ENCODE results near the gene KIF21B. TPM values are rescaled to one million over a fixed set of nuclear protein-coding genes. Genes with fewer than 3 reads are reported as not detected.

The KIF21B gene
- total and polyA plus RNA-seq, 2 of the 8 experiments (the other 6 are each of a cell fraction or from before 2014, with no cell fraction given), result 10.8 to 26.5 TPM

GRCh38 chr1:201059401-201059800 lies 35.9 kb upstream of the KIF21B start:
- POLR2A ChIA-PET (ENCODE audit: partially characterized antibody), result interaction anchor here (0.7 to 2.4 kb wide), 4 partner anchors 10 to 96 kb away, joined by 3 to 8 read pairs (median 3); no protein-coding TSS in a partner anchor
- no peak overlapping the region for H2BK15ac ChIP-seq (ENCODE audit: low read length)
- WGBS, 2 experiments (ENCODE audit: extremely low coverage in 1 of 2, insufficient coverage in 1 of 2, insufficient read length in 1 of 2, insufficient replicate concordance in 2 of 2, low coverage in 1 of 2, low lambda C conversion rate in 2 of 2, missing lambda C conversion rate in 1 of 2), result 59% methylated on average over 3 of the region's 3 CpGs; no CpG with 5 or more reads in 1 of the 2 experiments

More at GRCh38 chr1:201059401-201059800, 35.9 kb upstream of the KIF21B start:
- Histone ChIP-seq H2BK20ac (ENCODE audit: low read length) (0 out of 2 replicates have a peak overlapping the region, but pooled peaks have one; percentile 15), H3K9ac (replicated peaks in 1 of 4; ENCODE audit: extremely low read depth in 1 of 4, low read depth in 3 of 4, low read length in 3 of 4) (no peak overlapping the region), H3K14ac (ENCODE audit: insufficient read length) (no peak overlapping the region), H3K79me2 (ENCODE audit: control insufficient read depth in 1 of 2, insufficient read depth in 2 of 2, low read length in 2 of 2) (no peaks in the 10 kb centered on the region), H3K4me2 (ENCODE audit: insufficient read depth in 1 of 2, low read depth in 2 of 2, low read length in 2 of 2) (peak overlapping the region in 1 of 2 experiments; percentile 18; a peak in 1 of 4 replicates), H4K91ac (replicated peaks; ENCODE audit: insufficient read length, low read length) (no peak overlapping the region), H3K27ac (ENCODE audit: low read depth, low read length) (no peak overlapping the region), H3K23ac (ENCODE audit: insufficient read length) (no peak overlapping the region), H3K4me3 (ENCODE audit: extremely low read depth in 1 of 4, insufficient read depth in 2 of 4, low read depth in 3 of 4, low read length in 4 of 4) (no peak overlapping the region), H2BK5ac (ENCODE audit: low read depth, low read length) (0 out of 2 replicates have a peak overlapping the region, but pooled peaks have one; percentile 44), H2AFZ (ENCODE audit: low read length) (no peak overlapping the region), H3K4me1 (replicated peaks in 1 of 4; ENCODE audit: control insufficient read depth in 3 of 4, insufficient read depth in 4 of 4, low read length in 3 of 4) (peaks cover 0 to 18% (median 10%) of the 10 kb centered on the region in 4 experiments; a peak in 6 of 7 replicates), H2AK5ac (ENCODE audit: low read depth, low read length) (no peak overlapping the region), H2BK12ac (ENCODE audit: low read depth, low read length) (peak overlapping the region; percentile 2; the same call in 1 of the 2 replicates), H3K9me3 (ENCODE audit: insufficient read depth in 2 of 2, low read depth in 1 of 2, low read length in 1 of 2) (no peaks in the 10 kb centered on the region), H2BK120ac (replicated peaks; ENCODE audit: low read depth, low read length) (no peak overlapping the region), H3K18ac (ENCODE audit: extremely low read depth, low read length) (no peak overlapping the region), H4K5ac (ENCODE audit: insufficient read length, low read depth, low read length) (no peak overlapping the region), H4K8ac (ENCODE audit: extremely low read depth, insufficient read depth, low read length) (no peak overlapping the region), H3K4ac (replicated peaks; ENCODE audit: insufficient read length, low read depth, low read length) (no peak overlapping the region), H3K79me1 (ENCODE audit: low read depth, low read length) (no peaks in the 10 kb centered on the region), H3K36me3 (ENCODE audit: control insufficient read depth in 2 of 4, insufficient read depth in 4 of 4, low read length in 3 of 4) (no peaks in the 10 kb centered on the region), H3K27me3 (replicated peaks in 1 of 4; ENCODE audit: control insufficient read depth in 3 of 4, extremely low read depth in 1 of 4, insufficient read depth in 3 of 4, low read length in 3 of 4) (no peaks in the 10 kb centered on the region), H4K20me1 (replicated peaks in 1 of 2; ENCODE audit: control insufficient read depth in 1 of 2, insufficient read depth in 2 of 2, low read length in 2 of 2) (no peaks in the 10 kb centered on the region), H3K56ac (replicated peaks; ENCODE audit: insufficient read length, low read depth, low read length) (no peak overlapping the region), H3K23me2 (ENCODE audit: low read depth, low read length) (no peaks in the 10 kb centered on the region)
- DNase-seq (ENCODE audit: low read depth in 1 of 2, low spot score in 2 of 2) (no peak), FAIRE-seq (peak; percentile 62)
- TF ChIP-seq NRF1 (IDR thresholded peaks at IDR 0.05; ENCODE audit: low read depth, low read length) (no peak), HDAC6 (IDR thresholded peaks at IDR 0.05; ENCODE audit: low read depth, low read length) (no peak), NANOG (IDR thresholded peaks at IDR 0.05; ENCODE audit: insufficient read depth, low read depth, low read length, poor library complexity, severe bottlenecking) (no peak), SP2 (IDR thresholded peaks at IDR 0.05; ENCODE audit: low read length) (no peak), POLR2A (IDR thresholded peaks at IDR 0.05; ENCODE audit: control extremely low read depth in 1 of 2, low read depth in 2 of 2, low read length in 2 of 2) (no peak), SIX5 (IDR thresholded peaks at IDR 0.05; ENCODE audit: low read depth, low read length) (no peak)
- CTCF ChIA-PET (ENCODE audit: partially characterized antibody), result interaction anchor here (0.5 to 2.8 kb wide), 11 partner anchors 9 to 330 kb away, joined by 3 to 15 read pairs (median 3); no protein-coding TSS in a partner anchor
